ENCODE results near the gene PNLDC1.

DNA sequence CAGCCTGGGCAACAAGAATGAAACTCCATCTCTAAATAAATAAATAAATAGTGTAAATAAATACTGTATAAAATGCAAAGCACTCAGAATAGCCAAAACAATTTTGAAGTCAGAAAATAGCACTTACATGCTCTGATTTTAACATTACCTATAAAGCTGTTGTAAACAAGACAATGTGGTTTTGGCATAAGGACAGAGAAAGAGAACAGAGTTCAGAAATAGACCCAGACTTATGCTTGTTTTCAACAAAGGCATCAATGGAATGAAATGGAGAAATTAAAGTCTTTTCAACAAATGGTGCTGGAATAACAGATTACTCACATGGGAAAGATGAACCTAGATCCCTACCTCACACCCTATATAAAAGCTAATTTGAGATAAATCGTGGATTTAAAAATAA is 27.9 kb upstream of the PNLDC1 start:
- TF ChIP-seq, protein P1, sequence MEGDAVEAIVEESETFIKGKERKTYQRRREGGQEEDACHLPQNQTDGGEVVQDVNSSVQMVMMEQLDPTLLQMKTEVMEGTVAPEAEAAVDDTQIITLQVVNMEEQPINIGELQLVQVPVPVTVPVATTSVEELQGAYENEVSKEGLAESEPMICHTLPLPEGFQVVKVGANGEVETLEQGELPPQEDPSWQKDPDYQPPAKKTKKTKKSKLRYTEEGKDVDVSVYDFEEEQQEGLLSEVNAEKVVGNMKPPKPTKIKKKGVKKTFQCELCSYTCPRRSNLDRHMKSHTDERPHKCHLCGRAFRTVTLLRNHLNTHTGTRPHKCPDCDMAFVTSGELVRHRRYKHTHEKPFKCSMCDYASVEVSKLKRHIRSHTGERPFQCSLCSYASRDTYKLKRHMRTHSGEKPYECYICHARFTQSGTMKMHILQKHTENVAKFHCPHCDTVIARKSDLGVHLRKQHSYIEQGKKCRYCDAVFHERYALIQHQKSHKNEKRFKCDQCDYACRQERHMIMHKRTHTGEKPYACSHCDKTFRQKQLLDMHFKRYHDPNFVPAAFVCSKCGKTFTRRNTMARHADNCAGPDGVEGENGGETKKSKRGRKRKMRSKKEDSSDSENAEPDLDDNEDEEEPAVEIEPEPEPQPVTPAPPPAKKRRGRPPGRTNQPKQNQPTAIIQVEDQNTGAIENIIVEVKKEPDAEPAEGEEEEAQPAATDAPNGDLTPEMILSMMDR (IDR thresholded peaks at IDR 0.05; ENCODE audit: low read depth, low read length, missing input control) = no peak
- TF ChIP-seq GABPA (IDR thresholded peaks at IDR 0.05 in 1 of 2, conservative IDR thresholded peaks at IDR 0.05 in 1 of 2) = no peak

Data from liver (tissue), 3 donors.